AG04449 (cell line): ENCODE measurements around the gene SFT2D3.

Experiments
- CTCF ChIA-PET: fragments of 350-600 bp; formaldehyde crosslinking; extraction: SDS; loops from one replicate; lab custom pipeline; 2021; ENCODE audit warnings: antibody characterized with exemption; lab: Yijun Ruan, JAX
- POLR2A ChIA-PET: fragments of 400-600, 350-600 bp; formaldehyde crosslinking; extraction: SDS; loops from one replicate; lab custom pipeline; 2020; ENCODE audit warnings: antibody characterized with exemption, inconsistent platforms; lab: Yijun Ruan, JAX
- DNase-seq: peaks from one replicate; pipeline ENCODE4 v3.0.0-alpha.2; 2010; ENCODE audit warnings: low read depth, low spot score
- H3K4me3 ChIP-seq: 2 replicates; pipeline ENCODE4 v1.5.1; 2011; ENCODE audit warnings: low read depth, mild to moderate bottlenecking, control low read depth, low read length
- TF ChIP-seq, protein P1 (sequence below): IDR thresholded peaks from one replicate; pipeline ENCODE4 v1.5.1; 2011; ENCODE audit warnings: mild to moderate bottlenecking, moderate library complexity, low read length, control low read depth, inconsistent platforms; ENCODE audit not compliant: insufficient read depth; ENCODE audit errors: missing control alignments

The SFT2D3 gene

DNA sequence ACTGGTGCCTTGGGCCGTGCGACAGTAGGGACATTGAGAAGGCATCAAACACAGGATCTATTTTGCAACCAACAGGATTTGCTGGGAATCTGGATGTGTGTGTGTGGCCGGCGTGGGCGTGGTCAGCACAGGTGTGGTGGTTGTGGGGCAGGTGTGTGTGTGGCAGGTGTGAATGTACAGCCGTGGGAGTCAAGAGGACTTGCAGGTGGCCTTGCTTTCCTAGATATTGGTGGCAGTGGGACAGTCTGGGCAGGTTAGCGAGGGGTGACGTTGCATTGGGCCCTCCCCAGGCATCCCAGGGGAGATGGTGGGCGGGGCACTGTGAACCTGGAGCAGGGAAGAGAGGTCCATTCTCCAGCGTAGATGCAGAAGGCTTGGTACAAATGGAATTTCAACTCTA, 22.8 kb upstream of the SFT2D3 start:
- TF ChIP-seq, protein P1, sequence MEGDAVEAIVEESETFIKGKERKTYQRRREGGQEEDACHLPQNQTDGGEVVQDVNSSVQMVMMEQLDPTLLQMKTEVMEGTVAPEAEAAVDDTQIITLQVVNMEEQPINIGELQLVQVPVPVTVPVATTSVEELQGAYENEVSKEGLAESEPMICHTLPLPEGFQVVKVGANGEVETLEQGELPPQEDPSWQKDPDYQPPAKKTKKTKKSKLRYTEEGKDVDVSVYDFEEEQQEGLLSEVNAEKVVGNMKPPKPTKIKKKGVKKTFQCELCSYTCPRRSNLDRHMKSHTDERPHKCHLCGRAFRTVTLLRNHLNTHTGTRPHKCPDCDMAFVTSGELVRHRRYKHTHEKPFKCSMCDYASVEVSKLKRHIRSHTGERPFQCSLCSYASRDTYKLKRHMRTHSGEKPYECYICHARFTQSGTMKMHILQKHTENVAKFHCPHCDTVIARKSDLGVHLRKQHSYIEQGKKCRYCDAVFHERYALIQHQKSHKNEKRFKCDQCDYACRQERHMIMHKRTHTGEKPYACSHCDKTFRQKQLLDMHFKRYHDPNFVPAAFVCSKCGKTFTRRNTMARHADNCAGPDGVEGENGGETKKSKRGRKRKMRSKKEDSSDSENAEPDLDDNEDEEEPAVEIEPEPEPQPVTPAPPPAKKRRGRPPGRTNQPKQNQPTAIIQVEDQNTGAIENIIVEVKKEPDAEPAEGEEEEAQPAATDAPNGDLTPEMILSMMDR, result no peak
- DNase-seq, result no peak
- H3K4me3 ChIP-seq, result no peak overlapping the region
- ChIA-PET CTCF (no interaction called here), POLR2A (interaction anchor here (0.6 kb wide), 1 partner anchor 89 kb away, joined by 3 read pairs; no protein-coding TSS in a partner anchor)

DNA sequence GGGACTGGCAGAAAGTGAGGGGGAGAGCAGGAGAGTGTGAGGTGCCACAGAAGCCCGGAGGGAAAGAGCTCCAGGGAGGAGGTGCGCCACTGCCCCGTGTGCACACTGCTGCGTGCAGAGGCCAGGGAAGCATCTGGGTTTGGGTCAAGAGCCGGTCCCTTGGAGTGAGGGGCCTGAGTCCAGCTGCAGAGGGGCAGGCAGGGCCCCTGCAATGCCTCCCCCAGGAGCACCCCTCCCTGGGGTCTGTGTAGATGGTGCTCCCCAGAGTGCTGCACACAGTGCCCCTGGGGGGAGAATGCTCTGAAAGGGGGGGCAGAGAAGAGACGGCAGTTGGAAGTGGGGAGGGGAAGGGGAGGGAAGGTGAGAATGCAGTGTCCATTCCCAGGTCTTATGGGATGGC, 22.3 kb upstream of the SFT2D3 start:
- CTCF ChIA-PET, result no interaction called here
- TF ChIP-seq, protein P1, result no peak
- POLR2A ChIA-PET, result no interaction called here
- DNase-seq, result no peak
- no peak overlapping the region for H3K4me3 ChIP-seq

DNA sequence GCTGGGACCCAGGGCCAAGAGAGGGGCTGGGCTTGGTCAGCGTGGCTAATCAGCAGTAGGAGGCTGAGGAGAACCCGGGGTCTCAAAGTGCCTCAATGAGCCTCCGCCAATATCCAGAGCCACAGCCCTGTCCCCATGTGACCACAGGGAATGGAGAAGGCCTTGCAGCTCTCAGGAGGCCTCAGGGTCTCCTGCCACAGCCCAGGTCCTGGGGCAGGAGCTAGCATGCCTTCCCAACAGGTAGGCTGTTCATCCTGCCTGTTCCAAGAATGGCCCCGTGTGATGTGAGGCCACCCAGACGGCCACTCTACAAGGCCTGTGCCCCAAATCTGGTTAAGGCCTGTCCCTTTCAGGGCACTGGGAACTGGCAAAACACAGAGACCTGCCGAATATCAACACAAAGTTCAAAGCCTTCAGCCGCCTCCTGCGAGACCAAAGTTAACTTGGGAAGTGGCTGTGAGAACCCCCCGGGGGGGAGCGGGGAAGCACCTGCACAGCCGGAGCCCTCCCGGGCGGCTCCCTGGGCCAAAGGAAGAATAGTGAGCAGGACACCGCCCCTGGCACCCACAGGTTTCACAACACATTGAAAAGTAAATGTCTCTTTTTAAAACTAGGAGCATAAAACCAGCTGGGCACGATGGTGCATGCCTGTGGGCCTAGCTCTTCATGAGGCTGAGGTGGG, 21.5 kb upstream of the SFT2D3 start:
- CTCF ChIA-PET, result interaction anchor here (0.6 to 3.8 kb wide), 3 partner anchors 15 to 200 kb away, joined by 3 to 13 read pairs (median 3); no protein-coding TSS in a partner anchor
- POLR2A ChIA-PET, result interaction anchor here (1.3 kb wide), 1 partner anchor 22 kb away, joined by 3 read pairs; the partner anchor contains the start of gene SFT2D3
- H3K4me3 ChIP-seq, result no peak overlapping the region
- no peak for DNase-seq
- TF ChIP-seq, protein P1, result no peak

DNA sequence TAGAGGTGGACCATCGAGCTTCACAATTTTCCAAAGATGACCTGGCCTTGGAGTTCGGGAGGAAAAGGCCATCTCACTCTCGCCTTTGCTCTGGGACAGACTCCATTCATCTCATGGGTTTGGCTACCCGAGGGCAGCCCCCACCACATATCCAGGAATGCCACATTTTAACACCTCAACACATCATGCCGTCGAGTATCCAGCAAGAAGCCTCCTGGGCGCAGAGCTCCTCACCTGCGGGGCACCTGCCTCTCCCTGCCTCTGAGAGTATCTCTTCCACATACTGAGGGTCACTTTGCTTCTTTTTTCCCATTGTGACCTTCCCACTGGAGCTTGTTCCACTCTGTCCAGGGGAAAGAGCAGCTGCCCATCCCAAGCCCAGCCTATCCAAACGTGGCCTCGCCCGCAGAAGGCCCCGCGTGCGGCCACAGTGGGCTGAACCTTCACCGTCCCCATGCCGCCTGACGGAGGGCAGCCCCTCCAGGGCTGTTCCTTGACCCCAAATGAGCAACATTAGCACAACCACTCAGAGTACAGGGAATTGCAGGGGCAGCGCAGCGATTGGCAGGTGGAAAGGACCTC, 20.5 kb upstream of the SFT2D3 start:
- H3K4me3 ChIP-seq, result no peak overlapping the region
- TF ChIP-seq, protein P1, result no peak
- ChIA-PET POLR2A (interaction anchor here (1.3 kb wide), 1 partner anchor 21 kb away, joined by 3 read pairs; the partner anchor contains the start of gene SFT2D3), CTCF (interaction anchor here (0.6 to 3.8 kb wide), 3 partner anchors 14 to 201 kb away, joined by 3 to 13 read pairs (median 3); no protein-coding TSS in a partner anchor)
- DNase-seq, result no peak

DNA sequence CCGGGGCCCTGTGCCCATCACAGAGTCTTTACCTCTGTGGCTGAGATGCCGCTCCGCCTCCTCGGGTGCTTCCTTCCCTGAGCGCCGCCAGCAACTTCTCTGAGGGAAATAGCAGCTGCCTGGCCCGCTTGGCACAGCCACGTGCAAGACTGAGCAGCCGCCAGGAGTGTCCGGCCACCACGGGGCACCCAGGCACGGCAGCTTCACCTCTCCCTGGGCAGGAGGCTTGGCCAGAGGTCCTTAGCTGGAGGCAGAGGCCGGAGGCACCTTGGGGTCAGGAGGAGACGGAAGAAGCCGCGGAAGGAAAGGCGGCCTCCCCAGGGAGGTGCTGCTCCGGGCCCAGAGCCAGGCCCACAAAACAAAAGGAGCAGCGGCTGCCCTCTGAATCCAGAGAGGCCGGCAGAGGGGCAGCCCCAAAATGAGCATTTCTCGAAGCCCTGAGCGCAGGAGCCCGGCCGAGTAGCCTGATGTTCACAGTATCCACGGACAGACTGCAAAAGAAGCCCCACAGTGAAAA, 20.0 kb upstream of the SFT2D3 start:
- H3K4me3 ChIP-seq, result no peak overlapping the region
- TF ChIP-seq, protein P1, result no peak
- DNase-seq, result no peak
- POLR2A ChIA-PET, result interaction anchor here (1.3 kb wide), 1 partner anchor 20 kb away, joined by 3 read pairs; the partner anchor contains the start of gene SFT2D3
- CTCF ChIA-PET, result interaction anchor here (1.0 to 3.8 kb wide), 3 partner anchors 14 to 90 kb away, joined by 3 to 13 read pairs (median 5); no protein-coding TSS in a partner anchor
